Panc1 (cell line): ENCODE measurements around the gene KRT7. TPM values are rescaled to one million over a fixed set of nuclear protein-coding genes. Genes with fewer than 3 reads are reported as not detected.

Source experiments
- ATAC-seq: fragments of 200-7000 bp; cut with Tn5 transposase; 2 replicates; pipeline ENCODE4 v1.9.1; 2020; ENCODE audit warnings: mild to moderate bottlenecking, moderate library complexity
- BruUV-seq: library from RNA; stranded (reverse); fragments of 400-500 nt; replicated peaks from 2 replicates; lab custom pipeline; 2021; lab: Mats Ljungman, UMichigan
- CTCF ChIA-PET: fragments of 300-600 bp; sonication (Branson Sonifier 250); formaldehyde crosslinking; loops from one replicate; lab custom pipeline; 2022; ENCODE audit warnings: antibody characterized with exemption; lab: Charles Lee
- POLR2A ChIA-PET: fragments of 300-600 bp; sonication (Branson Sonifier 250); formaldehyde crosslinking; loops from one replicate; lab custom pipeline; 2022; ENCODE audit warnings: antibody characterized with exemption; lab: Charles Lee
- DNase-seq: peaks from one replicate; pipeline ENCODE4 v3.0.0-alpha.2; 2010; ENCODE audit warnings: low read depth, low spot score
- H3K27ac ChIP-seq: 2 replicates; pipeline ENCODE4 v1.5.1; 2011; ENCODE audit warnings: mild to moderate bottlenecking, low read length, inconsistent platforms
- H3K27me3 ChIP-seq: fragments of 200-500 bp; sonication (Bioruptor generic); 2 replicates; pipeline ENCODE4 v1.6.0; 2014; ENCODE audit warnings: low read length, inconsistent platforms; ENCODE audit not compliant: control insufficient read depth, insufficient read depth
- H3K36me3 ChIP-seq: fragments of 200-500 bp; sonication (Bioruptor generic); 2 replicates; pipeline ENCODE4 v1.5.1; 2014; ENCODE audit warnings: inconsistent platforms, mild to moderate bottlenecking, low read length, moderate library complexity; ENCODE audit not compliant: control insufficient read depth, insufficient read depth
- H3K4me1 ChIP-seq: 2 replicates; pipeline ENCODE4 v1.5.1; 2011; ENCODE audit warnings: inconsistent platforms, mild to moderate bottlenecking, low read length, moderate library complexity; ENCODE audit not compliant: control insufficient read depth, insufficient read depth
- H3K4me3 ChIP-seq, 2 experiments: 2 replicates each; pipeline ENCODE4 v1.5.1; 2011 to 2012; ENCODE audit warnings: low read depth in 2 of 2, low read length in 2 of 2, mild to moderate bottlenecking in 2 of 2, inconsistent platforms in 1 of 2, moderate library complexity in 1 of 2
- H3K9me3 ChIP-seq: fragments of 200-500 bp; sonication (Bioruptor generic); 2 replicates; pipeline ENCODE4 v1.5.1; 2014; ENCODE audit warnings: low read depth, mild to moderate bottlenecking, inconsistent platforms, low read length, moderate library complexity; ENCODE audit not compliant: control insufficient read depth, insufficient read depth
- CTCF ChIP-seq: fragments of 450-650 bp; IDR thresholded peaks from 2 replicates; pipeline ENCODE4 v1.5.1; 2017; ENCODE audit warnings: mild to moderate bottlenecking
- POLR2AphosphoS5 ChIP-seq: IDR thresholded peaks from 2 replicates; pipeline ENCODE4 v1.6.1; 2012; ENCODE audit warnings: mild to moderate bottlenecking, low read depth, low read length, moderate library complexity
- SIN3A ChIP-seq: IDR thresholded peaks from 2 replicates; pipeline ENCODE4 v1.6.1; 2012; ENCODE audit warnings: low read depth, mild to moderate bottlenecking, low read length, moderate library complexity, borderline replicate concordance; ENCODE audit not compliant: insufficient read depth
- TCF7L2 ChIP-seq: IDR thresholded peaks from 2 replicates; pipeline ENCODE4 v1.6.1; 2011; ENCODE audit warnings: mild to moderate bottlenecking, low read depth, low read length, inconsistent platforms
- in situ Hi-C: cut with HindIII; loops from 2 replicates; pipeline ENCODE4 v1.10.0; 2016; ENCODE audit warnings: low sequenced_read_pairs, low pct_unique_long_range_greater_than_20kb
- intact Hi-C: fragments of 100-400 bp; cut with micrococcal nuclease; formaldehyde crosslinking; loops from one replicate; pipeline ENCODE4 v1.10.0; 2022; ENCODE audit not compliant: unreplicated experiment
- total RNA-seq: library from RNA; stranded (reverse); gene quantifications from one replicate; pipeline ENCODE4 v1.2.1, GENCODE V29; 2021; ENCODE audit not compliant: unreplicated experiment
- TF ChIP-seq, protein P1 (sequence below), 2 experiments: IDR thresholded peaks; 2 replicates each; pipeline ENCODE4 v1.6.1; 2011 to 2012; ENCODE audit warnings: low read depth in 2 of 2, control low read depth in 1 of 2, low read length in 1 of 2, mild to moderate bottlenecking in 1 of 2, moderate library complexity in 1 of 2; ENCODE audit not compliant: insufficient read depth in 1 of 2

The KRT7 gene
- total RNA-seq, 1 experiment from 2014 or later = 16.8 TPM

- POLR2A ChIA-PET = no interaction called here
- in situ Hi-C loops = loop anchor here (5.0 kb wide), 1 partner anchor 47 kb away; no protein-coding TSS in a partner anchor
- peaks cover 46% of the 10 kb centered on the region for H3K4me1 ChIP-seq
Observed at GRCh38 chr12:52280319-52280795, 47.3 kb downstream of the KRT7 start.

GRCh38 chr12:52280796-52281560, 47.9 kb downstream of the KRT7 start:
- DNase-seq = peak; percentile 96
- peak overlapping the region; percentile 96 for H3K27ac ChIP-seq
- intact Hi-C loops = no loop called here
- H3K9me3 ChIP-seq = no peaks in the 10 kb centered on the region
- peak; percentile 81 for ATAC-seq
- H3K36me3 ChIP-seq = no peaks in the 10 kb centered on the region
- BruUV-seq = no TSS peak
- POLR2A ChIA-PET = interaction anchor here (0.6 kb wide), 1 partner anchor 56 kb away, joined by 3 read pairs; no protein-coding TSS in a partner anchor
- TF ChIP-seq POLR2AphosphoS5 (peak; percentile 63), TCF7L2 (peak; percentile 87)
- TF ChIP-seq, protein P1, sequence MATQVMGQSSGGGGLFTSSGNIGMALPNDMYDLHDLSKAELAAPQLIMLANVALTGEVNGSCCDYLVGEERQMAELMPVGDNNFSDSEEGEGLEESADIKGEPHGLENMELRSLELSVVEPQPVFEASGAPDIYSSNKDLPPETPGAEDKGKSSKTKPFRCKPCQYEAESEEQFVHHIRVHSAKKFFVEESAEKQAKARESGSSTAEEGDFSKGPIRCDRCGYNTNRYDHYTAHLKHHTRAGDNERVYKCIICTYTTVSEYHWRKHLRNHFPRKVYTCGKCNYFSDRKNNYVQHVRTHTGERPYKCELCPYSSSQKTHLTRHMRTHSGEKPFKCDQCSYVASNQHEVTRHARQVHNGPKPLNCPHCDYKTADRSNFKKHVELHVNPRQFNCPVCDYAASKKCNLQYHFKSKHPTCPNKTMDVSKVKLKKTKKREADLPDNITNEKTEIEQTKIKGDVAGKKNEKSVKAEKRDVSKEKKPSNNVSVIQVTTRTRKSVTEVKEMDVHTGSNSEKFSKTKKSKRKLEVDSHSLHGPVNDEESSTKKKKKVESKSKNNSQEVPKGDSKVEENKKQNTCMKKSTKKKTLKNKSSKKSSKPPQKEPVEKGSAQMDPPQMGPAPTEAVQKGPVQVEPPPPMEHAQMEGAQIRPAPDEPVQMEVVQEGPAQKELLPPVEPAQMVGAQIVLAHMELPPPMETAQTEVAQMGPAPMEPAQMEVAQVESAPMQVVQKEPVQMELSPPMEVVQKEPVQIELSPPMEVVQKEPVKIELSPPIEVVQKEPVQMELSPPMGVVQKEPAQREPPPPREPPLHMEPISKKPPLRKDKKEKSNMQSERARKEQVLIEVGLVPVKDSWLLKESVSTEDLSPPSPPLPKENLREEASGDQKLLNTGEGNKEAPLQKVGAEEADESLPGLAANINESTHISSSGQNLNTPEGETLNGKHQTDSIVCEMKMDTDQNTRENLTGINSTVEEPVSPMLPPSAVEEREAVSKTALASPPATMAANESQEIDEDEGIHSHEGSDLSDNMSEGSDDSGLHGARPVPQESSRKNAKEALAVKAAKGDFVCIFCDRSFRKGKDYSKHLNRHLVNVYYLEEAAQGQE (IDR thresholded peaks at IDR 0.05; ENCODE audit: insufficient read depth in 1 of 2, low read depth in 2 of 2, low read length in 1 of 2) = no peak
- CTCF ChIA-PET = interaction anchor here (1.4 to 1.7 kb wide), 2 partner anchors 26 to 116 kb away, joined by 4 read pairs; no protein-coding TSS in a partner anchor
- no peaks in the 10 kb centered on the region for H3K27me3 ChIP-seq
- peaks cover 50% of the 10 kb centered on the region for H3K4me1 ChIP-seq
- in situ Hi-C loops = loop anchor here (5.0 kb wide), 1 partner anchor 46 kb away; no protein-coding TSS in a partner anchor
- H3K4me3 ChIP-seq = 0 out of 4 replicates have a peak overlapping the region, but pooled peaks of 1 of the 2 experiments have one; percentile 2

More at GRCh38 chr12:52280319-52280795, 47.3 kb downstream of the KRT7 start:
- Histone ChIP-seq H3K36me3 (no peaks in the 10 kb centered on the region), H3K27me3 (no peaks in the 10 kb centered on the region), H3K4me3 (0 out of 4 replicates have a peak overlapping the region, but pooled peaks of 1 of the 2 experiments have one; percentile 2), H3K27ac (peak overlapping the region; percentile 96), H3K9me3 (no peaks in the 10 kb centered on the region)
- intact Hi-C loops = no loop called here
- TF ChIP-seq CTCF (no peak), POLR2AphosphoS5 (no peak; the same call in 1 of the 2 replicates), TCF7L2 (no peak), SIN3A (no peak)
- TF ChIP-seq, protein P1 (IDR thresholded peaks at IDR 0.05; ENCODE audit: insufficient read depth in 1 of 2, low read depth in 2 of 2, low read length in 1 of 2) = no peak
- DNase-seq (peak; percentile 99), ATAC-seq (peak; percentile 78)
- no TSS peak for BruUV-seq
- CTCF ChIA-PET = interaction anchor here (1.4 to 1.7 kb wide), 3 partner anchors 11 to 115 kb away, joined by 4 read pairs; no protein-coding TSS in a partner anchor
